Measurements from ENCODE around the gene TRAM2. TPM values are rescaled to one million over a fixed set of nuclear protein-coding genes. Genes with fewer than 3 reads are reported as not detected.

Gene TRAM2
- total and polyA plus RNA-seq, 4 donors = 7.3 to 20.3 (median 13.0) TPM

DNA sequence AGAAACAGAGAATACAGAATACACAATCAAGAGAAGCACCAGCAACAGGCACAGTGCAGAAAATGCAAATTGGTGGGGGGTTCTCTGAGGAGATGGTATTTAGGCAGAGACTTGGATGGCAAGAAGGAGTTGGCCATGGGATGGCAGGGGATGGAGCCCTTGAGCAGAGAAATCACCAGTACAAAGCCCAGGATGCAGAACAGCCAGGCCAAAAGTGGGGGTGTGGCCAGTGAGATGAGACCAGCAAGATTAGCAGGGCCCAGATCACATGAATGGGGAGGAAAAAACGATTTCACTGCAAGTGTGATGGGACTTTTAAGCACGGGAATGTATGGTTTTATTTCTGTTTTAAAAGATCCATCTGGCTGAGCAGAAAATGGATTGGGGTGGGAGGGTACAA lies 63.4 kb downstream of the TRAM2 start:
- H3K4me1 ChIP-seq (ENCODE audit: control insufficient read depth in 4 of 4, insufficient read depth in 4 of 4, low read length in 3 of 4) = peaks cover 3 to 16% (median 9%) of the 10 kb centered on the region in 4 donors
- 83% methylated on average over 2 of the region's 2 CpGs for WGBS
- TF ChIP-seq, protein P1, sequence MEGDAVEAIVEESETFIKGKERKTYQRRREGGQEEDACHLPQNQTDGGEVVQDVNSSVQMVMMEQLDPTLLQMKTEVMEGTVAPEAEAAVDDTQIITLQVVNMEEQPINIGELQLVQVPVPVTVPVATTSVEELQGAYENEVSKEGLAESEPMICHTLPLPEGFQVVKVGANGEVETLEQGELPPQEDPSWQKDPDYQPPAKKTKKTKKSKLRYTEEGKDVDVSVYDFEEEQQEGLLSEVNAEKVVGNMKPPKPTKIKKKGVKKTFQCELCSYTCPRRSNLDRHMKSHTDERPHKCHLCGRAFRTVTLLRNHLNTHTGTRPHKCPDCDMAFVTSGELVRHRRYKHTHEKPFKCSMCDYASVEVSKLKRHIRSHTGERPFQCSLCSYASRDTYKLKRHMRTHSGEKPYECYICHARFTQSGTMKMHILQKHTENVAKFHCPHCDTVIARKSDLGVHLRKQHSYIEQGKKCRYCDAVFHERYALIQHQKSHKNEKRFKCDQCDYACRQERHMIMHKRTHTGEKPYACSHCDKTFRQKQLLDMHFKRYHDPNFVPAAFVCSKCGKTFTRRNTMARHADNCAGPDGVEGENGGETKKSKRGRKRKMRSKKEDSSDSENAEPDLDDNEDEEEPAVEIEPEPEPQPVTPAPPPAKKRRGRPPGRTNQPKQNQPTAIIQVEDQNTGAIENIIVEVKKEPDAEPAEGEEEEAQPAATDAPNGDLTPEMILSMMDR (IDR thresholded peaks at IDR 0.05; ENCODE audit: low read depth, low read length, missing input control) = no peak
- no peak for TF ChIP-seq RAD21 (IDR thresholded peaks at IDR 0.05)
- no peak for TF ChIP-seq FOXA1 (IDR thresholded peaks at IDR 0.05)
- TF ChIP-seq NR2F2 (IDR thresholded peaks at IDR 0.05) = no peak
- no peak for TF ChIP-seq FOXA2 (IDR thresholded peaks at IDR 0.05)
- no peak for TF ChIP-seq YY1 (IDR thresholded peaks at IDR 0.05)
- TF ChIP-seq, protein P2, sequence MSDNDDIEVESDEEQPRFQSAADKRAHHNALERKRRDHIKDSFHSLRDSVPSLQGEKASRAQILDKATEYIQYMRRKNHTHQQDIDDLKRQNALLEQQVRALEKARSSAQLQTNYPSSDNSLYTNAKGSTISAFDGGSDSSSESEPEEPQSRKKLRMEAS (IDR thresholded peaks at IDR 0.05) = no peak
- no peak for TF ChIP-seq JUND (IDR thresholded peaks at IDR 0.05)
- no peak for TF ChIP-seq EGR1 (IDR thresholded peaks at IDR 0.05; ENCODE audit: low read depth in 2 of 2)
- no peak for TF ChIP-seq GABPA (IDR thresholded peaks at IDR 0.05 in 1 of 2, conservative IDR thresholded peaks at IDR 0.05 in 1 of 2)
- no peak for TF ChIP-seq TAF1 (conservative IDR thresholded peaks at IDR 0.05)
- no peak for TF ChIP-seq SP1 (IDR thresholded peaks at IDR 0.05)
- no peak for TF ChIP-seq HNF4A (conservative IDR thresholded peaks at IDR 0.05)
- TF ChIP-seq HNF4G (IDR thresholded peaks at IDR 0.05) = no peak
- peaks cover 4 to 17% (median 12%) of the 10 kb centered on the region in 4 donors for H3K36me3 ChIP-seq (ENCODE audit: control insufficient read depth in 4 of 4, insufficient read depth in 3 of 4, low read depth in 1 of 4, low read length in 3 of 4)
- no peaks in the 10 kb centered on the region for H3K9me3 ChIP-seq (ENCODE audit: control insufficient read depth in 4 of 4, low read length in 3 of 4)
- H3K27ac ChIP-seq (ENCODE audit: low read depth in 1 of 2, low read length in 2 of 2) = no peak overlapping the region
- H3K27me3 ChIP-seq (ENCODE audit: control insufficient read depth in 4 of 4, insufficient read depth in 4 of 4, low read length in 3 of 4) = no peaks in the 10 kb centered on the region
- DNase-seq (ENCODE audit: low spot score) = no peak
- H3K4me3 ChIP-seq (ENCODE audit: low read depth in 1 of 3, low read length in 3 of 3) = no peak overlapping the region
- H3K9ac ChIP-seq (ENCODE audit: low read depth in 1 of 2, low read length in 2 of 2) = no peak overlapping the region

DNA sequence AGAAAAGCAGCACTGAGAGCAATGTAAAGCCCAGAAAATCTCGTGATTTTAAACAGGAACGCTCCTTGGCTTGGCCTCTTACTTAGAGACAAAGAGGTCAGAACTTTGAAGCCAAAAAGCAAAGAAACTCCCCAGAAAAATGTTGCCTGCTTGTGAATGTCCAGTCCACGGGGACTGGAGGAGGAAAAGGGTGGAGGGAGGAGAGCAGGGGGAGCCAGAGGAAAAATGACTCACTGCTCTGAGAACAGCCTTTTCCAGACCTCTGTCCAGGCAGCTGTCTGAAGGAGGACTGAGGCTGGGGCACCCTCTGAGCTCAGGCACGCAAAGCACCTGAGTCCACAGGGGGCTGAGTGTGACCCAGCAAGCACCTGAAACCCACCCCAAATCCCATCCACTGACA lies 64.7 kb downstream of the TRAM2 start:
- Histone ChIP-seq H3K9me3 (ENCODE audit: control insufficient read depth in 4 of 4, low read length in 3 of 4) (no peaks in the 10 kb centered on the region), H3K27ac (ENCODE audit: low read depth in 1 of 2, low read length in 2 of 2) (peak overlapping the region; percentile 32 to 42), H3K9ac (ENCODE audit: low read depth in 1 of 2, low read length in 2 of 2) (no peak overlapping the region), H3K36me3 (ENCODE audit: control insufficient read depth in 4 of 4, insufficient read depth in 3 of 4, low read depth in 1 of 4, low read length in 3 of 4) (peaks cover 7 to 23% (median 16%) of the 10 kb centered on the region in 4 donors), H3K27me3 (ENCODE audit: control insufficient read depth in 4 of 4, insufficient read depth in 4 of 4, low read length in 3 of 4) (no peaks in the 10 kb centered on the region), H3K4me1 (ENCODE audit: control insufficient read depth in 4 of 4, insufficient read depth in 4 of 4, low read length in 3 of 4) (peaks cover 0 to 4% (median 3%) of the 10 kb centered on the region in 4 donors), H3K4me3 (ENCODE audit: low read depth in 1 of 3, low read length in 3 of 3) (no peak overlapping the region)
- DNase-seq (ENCODE audit: low spot score) = no peak
- TF ChIP-seq, protein P3, sequence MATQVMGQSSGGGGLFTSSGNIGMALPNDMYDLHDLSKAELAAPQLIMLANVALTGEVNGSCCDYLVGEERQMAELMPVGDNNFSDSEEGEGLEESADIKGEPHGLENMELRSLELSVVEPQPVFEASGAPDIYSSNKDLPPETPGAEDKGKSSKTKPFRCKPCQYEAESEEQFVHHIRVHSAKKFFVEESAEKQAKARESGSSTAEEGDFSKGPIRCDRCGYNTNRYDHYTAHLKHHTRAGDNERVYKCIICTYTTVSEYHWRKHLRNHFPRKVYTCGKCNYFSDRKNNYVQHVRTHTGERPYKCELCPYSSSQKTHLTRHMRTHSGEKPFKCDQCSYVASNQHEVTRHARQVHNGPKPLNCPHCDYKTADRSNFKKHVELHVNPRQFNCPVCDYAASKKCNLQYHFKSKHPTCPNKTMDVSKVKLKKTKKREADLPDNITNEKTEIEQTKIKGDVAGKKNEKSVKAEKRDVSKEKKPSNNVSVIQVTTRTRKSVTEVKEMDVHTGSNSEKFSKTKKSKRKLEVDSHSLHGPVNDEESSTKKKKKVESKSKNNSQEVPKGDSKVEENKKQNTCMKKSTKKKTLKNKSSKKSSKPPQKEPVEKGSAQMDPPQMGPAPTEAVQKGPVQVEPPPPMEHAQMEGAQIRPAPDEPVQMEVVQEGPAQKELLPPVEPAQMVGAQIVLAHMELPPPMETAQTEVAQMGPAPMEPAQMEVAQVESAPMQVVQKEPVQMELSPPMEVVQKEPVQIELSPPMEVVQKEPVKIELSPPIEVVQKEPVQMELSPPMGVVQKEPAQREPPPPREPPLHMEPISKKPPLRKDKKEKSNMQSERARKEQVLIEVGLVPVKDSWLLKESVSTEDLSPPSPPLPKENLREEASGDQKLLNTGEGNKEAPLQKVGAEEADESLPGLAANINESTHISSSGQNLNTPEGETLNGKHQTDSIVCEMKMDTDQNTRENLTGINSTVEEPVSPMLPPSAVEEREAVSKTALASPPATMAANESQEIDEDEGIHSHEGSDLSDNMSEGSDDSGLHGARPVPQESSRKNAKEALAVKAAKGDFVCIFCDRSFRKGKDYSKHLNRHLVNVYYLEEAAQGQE (IDR thresholded peaks at IDR 0.05) = no peak
- TF ChIP-seq FOXA1 (IDR thresholded peaks at IDR 0.05) (no peak), RAD21 (IDR thresholded peaks at IDR 0.05) (peak; percentile 16 to 39), JUND (IDR thresholded peaks at IDR 0.05) (peak; percentile 58 to 78), YY1 (IDR thresholded peaks at IDR 0.05) (no peak), TAF1 (conservative IDR thresholded peaks at IDR 0.05) (no peak), RXRA (IDR thresholded peaks at IDR 0.05) (no peak), GABPA (IDR thresholded peaks at IDR 0.05 in 1 of 2, conservative IDR thresholded peaks at IDR 0.05 in 1 of 2) (no peak), HNF4G (IDR thresholded peaks at IDR 0.05) (no peak), HNF4A (conservative IDR thresholded peaks at IDR 0.05) (no peak), NR2F2 (IDR thresholded peaks at IDR 0.05) (peak; percentile 81), SP1 (IDR thresholded peaks at IDR 0.05) (no peak), FOXA2 (IDR thresholded peaks at IDR 0.05) (no peak), EGR1 (IDR thresholded peaks at IDR 0.05; ENCODE audit: low read depth in 2 of 2) (no peak)
- TF ChIP-seq, protein P1 (IDR thresholded peaks at IDR 0.05; ENCODE audit: low read depth, low read length, missing input control) = no peak
- TF ChIP-seq, protein P4, sequence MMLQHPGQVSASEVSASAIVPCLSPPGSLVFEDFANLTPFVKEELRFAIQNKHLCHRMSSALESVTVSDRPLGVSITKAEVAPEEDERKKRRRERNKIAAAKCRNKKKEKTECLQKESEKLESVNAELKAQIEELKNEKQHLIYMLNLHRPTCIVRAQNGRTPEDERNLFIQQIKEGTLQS (IDR thresholded peaks at IDR 0.05) = no peak
- TF ChIP-seq, protein P2 (IDR thresholded peaks at IDR 0.05) = no peak
- TF ChIP-seq, protein P5, sequence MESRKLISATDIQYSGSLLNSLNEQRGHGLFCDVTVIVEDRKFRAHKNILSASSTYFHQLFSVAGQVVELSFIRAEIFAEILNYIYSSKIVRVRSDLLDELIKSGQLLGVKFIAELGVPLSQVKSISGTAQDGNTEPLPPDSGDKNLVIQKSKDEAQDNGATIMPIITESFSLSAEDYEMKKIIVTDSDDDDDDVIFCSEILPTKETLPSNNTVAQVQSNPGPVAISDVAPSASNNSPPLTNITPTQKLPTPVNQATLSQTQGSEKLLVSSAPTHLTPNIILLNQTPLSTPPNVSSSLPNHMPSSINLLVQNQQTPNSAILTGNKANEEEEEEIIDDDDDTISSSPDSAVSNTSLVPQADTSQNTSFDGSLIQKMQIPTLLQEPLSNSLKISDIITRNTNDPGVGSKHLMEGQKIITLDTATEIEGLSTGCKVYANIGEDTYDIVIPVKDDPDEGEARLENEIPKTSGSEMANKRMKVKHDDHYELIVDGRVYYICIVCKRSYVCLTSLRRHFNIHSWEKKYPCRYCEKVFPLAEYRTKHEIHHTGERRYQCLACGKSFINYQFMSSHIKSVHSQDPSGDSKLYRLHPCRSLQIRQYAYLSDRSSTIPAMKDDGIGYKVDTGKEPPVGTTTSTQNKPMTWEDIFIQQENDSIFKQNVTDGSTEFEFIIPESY (IDR thresholded peaks at IDR 0.05) = no peak
- WGBS = 78% methylated on average over 4 of the region's 4 CpGs

Data from liver (tissue), 9 donors.